Activated T-cell treated with anti-CD3 and anti-CD28 coated beads, Interleukin-2, amount 50 U/mL, for 48 hours (primary cell): ENCODE results near the gene NCF4.

Source experiments
- DNase-seq, 2 experiments: peaks; one replicate each; pipeline ENCODE4 v3.0.0-alpha.2; 2020

NCF4 gene

GRCh38 chr22:36838119-36839030 lies 22.4 kb upstream of the NCF4 start:
- DNase-seq, result no peak

- no peak for DNase-seq
Measured at GRCh38 chr22:36839356-36840073, 21.3 kb upstream of the NCF4 start.

GRCh38 chr22:36840106-36840505 lies 20.7 kb upstream of the NCF4 start:
- DNase-seq, result no peak

GRCh38 chr22:36846271-36846670 lies 14.5 kb upstream of the NCF4 start:
- no peak for DNase-seq

GRCh38 chr22:36846949-36847348 lies 13.9 kb upstream of the NCF4 start:
- DNase-seq, result no peak

- DNase-seq, result no peak
Measured at GRCh38 chr22:36850056-36850455, 10.8 kb upstream of the NCF4 start.

GRCh38 chr22:36850682-36851081 lies 10.1 kb upstream of the NCF4 start:
- no peak for DNase-seq

GRCh38 chr22:36852056-36852973 lies 8.5 kb upstream of the NCF4 start:
- DNase-seq, result no peak

GRCh38 chr22:36853407-36854099 lies 7.3 kb upstream of the NCF4 start:
- peak; percentile 95 to 98 for DNase-seq

GRCh38 chr22:36855478-36855877 lies 5.3 kb upstream of the NCF4 start:
- no peak for DNase-seq

- peak; percentile 98 to 99 for DNase-seq
Measured at GRCh38 chr22:36856121-36856791, 4.5 kb upstream of the NCF4 start.

GRCh38 chr22:36856792-36857135 lies 4.0 kb upstream of the NCF4 start:
- DNase-seq, result no peak

GRCh38 chr22:36858156-36858555 lies 2.6 kb upstream of the NCF4 start:
- DNase-seq, result no peak

GRCh38 chr22:36858966-36859365 lies 1.8 kb upstream of the NCF4 start:
- no peak for DNase-seq

GRCh38 chr22:36860017-36860416 lies 789 bp upstream of the NCF4 start:
- no peak for DNase-seq

- no peak for DNase-seq
Measured at GRCh38 chr22:36860438-36860820, 377 bp upstream of the NCF4 start.

- DNase-seq, result no peak
Measured at GRCh38 chr22:36862251-36863242, 1.7 kb downstream of the NCF4 start.

- no peak for DNase-seq
Measured at GRCh38 chr22:36863281-36863680, 2.5 kb downstream of the NCF4 start.

- no peak for DNase-seq
Measured at GRCh38 chr22:36863979-36864378, 3.2 kb downstream of the NCF4 start.

GRCh38 chr22:36864454-36865215 lies 3.8 kb downstream of the NCF4 start:
- no peak for DNase-seq
